Neuronal stem cell (in vitro differentiated cells): ENCODE measurements around the gene ARHGAP26.
A peak's percentile ranks its signal among the peaks of the same experiment; 100 is the strongest.

ENCODE experiments used
- DNase-seq: peaks from one replicate; pipeline ENCODE4 v3.0.0-alpha.2; 2013; ENCODE audit warnings: low spot score
- H2AFZ ChIP-seq: one replicate; pipeline ENCODE4 v1.6.1; 2013; ENCODE audit warnings: mild to moderate bottlenecking, low read length, inconsistent platforms
- H2AK5ac ChIP-seq: 2 replicates; pipeline ENCODE4 v1.6.1; 2013; ENCODE audit warnings: low read depth, mild to moderate bottlenecking, inconsistent platforms, low read length, moderate library complexity, mixed read lengths
- H2BK120ac ChIP-seq: 2 replicates; pipeline ENCODE4 v1.6.1; 2013; ENCODE audit warnings: low read depth, mild to moderate bottlenecking, inconsistent platforms, low read length, moderate library complexity, mixed read lengths
- H2BK12ac ChIP-seq: one replicate; pipeline ENCODE4 v1.6.1; 2013; ENCODE audit warnings: low read length, inconsistent platforms
- H2BK15ac ChIP-seq: 2 replicates; pipeline ENCODE4 v1.6.1; 2013; ENCODE audit warnings: mild to moderate bottlenecking, low read length, inconsistent platforms, mixed read lengths
- H2BK5ac ChIP-seq: one replicate; pipeline ENCODE4 v1.6.1; 2013; ENCODE audit warnings: inconsistent platforms, mild to moderate bottlenecking, low read length, moderate library complexity
- H3K14ac ChIP-seq: one replicate; pipeline ENCODE4 v1.6.1; 2013; ENCODE audit warnings: low read length, inconsistent platforms
- H3K18ac ChIP-seq: 2 replicates; pipeline ENCODE4 v1.6.1; 2013; ENCODE audit warnings: low read length, inconsistent platforms
- H3K23ac ChIP-seq: 2 replicates; pipeline ENCODE4 v1.6.1; 2013; ENCODE audit warnings: low read depth, mild to moderate bottlenecking, mixed read lengths, low read length, inconsistent platforms; ENCODE audit not compliant: poor library complexity
- H3K27ac ChIP-seq: replicated peaks from 3 replicates; pipeline ENCODE4 v1.5.1; 2013; ENCODE audit warnings: low read length, inconsistent platforms
- H3K27me3 ChIP-seq, 3 experiments: 2 replicates each; pipeline ENCODE4 v1.6.1; 2013; ENCODE audit warnings: low read length in 3 of 3, mild to moderate bottlenecking in 2 of 3, inconsistent platforms in 1 of 3, low read depth in 1 of 3, mixed read lengths in 1 of 3, moderate library complexity in 1 of 3; ENCODE audit not compliant: control insufficient read depth in 3 of 3, insufficient read depth in 3 of 3
- H3K36me3 ChIP-seq, 2 donors: replicated peaks in 1 of 2; 2 replicates each; pipeline ENCODE4 v1.6.1; 2013; ENCODE audit warnings: low read length in 2 of 2; ENCODE audit not compliant: control insufficient read depth in 2 of 2, insufficient read depth in 2 of 2
- H3K4ac ChIP-seq: 2 replicates; pipeline ENCODE4 v1.6.1; 2013; ENCODE audit warnings: inconsistent platforms, mild to moderate bottlenecking, low read length, moderate library complexity
- H3K4me1 ChIP-seq, 2 donors: 1 replicate in 1 of 2; 2 replicates in 1 of 2; pipeline ENCODE4 v1.6.1; 2013; ENCODE audit warnings: low read length in 2 of 2, low read depth in 1 of 2; ENCODE audit not compliant: control insufficient read depth in 2 of 2, insufficient read depth in 1 of 2
- H3K4me2 ChIP-seq: one replicate; pipeline ENCODE4 v1.6.1; 2013; ENCODE audit warnings: mild to moderate bottlenecking, low read length, inconsistent platforms; ENCODE audit not compliant: insufficient read depth, poor library complexity, severe bottlenecking
- H3K4me3 ChIP-seq, 2 donors: 2 replicates each; pipeline ENCODE4 v1.5.1; 2013; ENCODE audit warnings: low read length in 2 of 2, mild to moderate bottlenecking in 2 of 2, inconsistent platforms in 1 of 2, moderate library complexity in 1 of 2
- H3K79me1 ChIP-seq: one replicate; pipeline ENCODE4 v1.6.1; 2013; ENCODE audit warnings: low read depth, mild to moderate bottlenecking, inconsistent platforms, low read length, moderate library complexity
- H3K9ac ChIP-seq: one replicate; pipeline ENCODE4 v1.6.1; 2013; ENCODE audit warnings: mild to moderate bottlenecking, low read depth, low read length, inconsistent platforms; ENCODE audit not compliant: poor library complexity
- H3K9me3 ChIP-seq, 2 donors: replicated peaks in 1 of 2; 2 replicates each; pipeline versions ENCODE3 to v1.6.1; 2013; ENCODE audit warnings: low read length in 2 of 2, mild to moderate bottlenecking in 2 of 2, inconsistent platforms in 1 of 2, low read depth in 1 of 2, mixed read lengths in 1 of 2, moderate library complexity in 1 of 2; ENCODE audit not compliant: control insufficient read depth in 2 of 2, insufficient read depth in 1 of 2
- H4K8ac ChIP-seq: one replicate; pipeline ENCODE4 v1.6.1; 2013; ENCODE audit warnings: low read depth, mild to moderate bottlenecking, inconsistent platforms, low read length, moderate library complexity
- H4K91ac ChIP-seq: one replicate; pipeline ENCODE4 v1.6.1; 2013; ENCODE audit warnings: low read length, low read depth, mild to moderate bottlenecking, inconsistent platforms; ENCODE audit not compliant: poor library complexity
- WGBS, 2 donors: extraction: QIAGEN DNeasy Blood & Tissue Kit; methylation state at CpG; one replicate each; pipeline ENCODE4 v1.1.7; 2013; ENCODE audit warnings: missing lambda C conversion rate in 2 of 2, mixed read lengths in 1 of 2; ENCODE audit not compliant: insufficient read length in 2 of 2, insufficient replicate concordance in 1 of 2; ENCODE audit errors: extremely low coverage in 2 of 2; 5-methylcytosine and 5-hydroxymethylcytosine counted together

Gene ARHGAP26

GRCh38 chr5:142886956-142887355 lies 116.8 kb downstream of the ARHGAP26 start:
- Histone ChIP-seq H3K18ac (no peak overlapping the region), H3K4me2 (no peak overlapping the region), H2BK5ac (no peak overlapping the region), H3K27me3 (no peaks in the 10 kb centered on the region), H4K8ac (no peak overlapping the region), H2BK15ac (no peak overlapping the region), H3K9me3 (no peaks in the 10 kb centered on the region), H3K27ac (no peak overlapping the region), H2BK120ac (no peak overlapping the region), H3K9ac (no peak overlapping the region), H3K14ac (no peak overlapping the region), H2BK12ac (no peak overlapping the region), H2AK5ac (no peak overlapping the region), H3K23ac (no peak overlapping the region), H3K4me1 (peaks cover 1 to 8% of the 10 kb centered on the region in 2 donors), H4K91ac (no peak overlapping the region), H2AFZ (no peak overlapping the region), H3K4ac (no peak overlapping the region), H3K36me3 (no peaks in the 10 kb centered on the region), H3K79me1 (no peaks in the 10 kb centered on the region), H3K4me3 (no peak overlapping the region)
- WGBS, 2 donors: no CpG with 5 or more reads among the region's 2 CpGs
- no peak for DNase-seq

- H2BK12ac ChIP-seq: no peak overlapping the region
- H3K23ac ChIP-seq: no peak overlapping the region
- no peak overlapping the region for H2BK120ac ChIP-seq
- no peak overlapping the region for H2AK5ac ChIP-seq
- H3K9ac ChIP-seq: no peak overlapping the region
- peak overlapping the region; percentile 51 for H2AFZ ChIP-seq
- no peaks in the 10 kb centered on the region for H3K27me3 ChIP-seq
- WGBS, 2 donors: no CpG with 5 or more reads among the region's 9 CpGs
- peak; percentile 46 for DNase-seq
- no peak overlapping the region for H2BK5ac ChIP-seq
- no peak overlapping the region for H3K4ac ChIP-seq
- H3K36me3 ChIP-seq: no peaks in the 10 kb centered on the region
- H3K4me2 ChIP-seq: no peak overlapping the region
- no peak overlapping the region for H4K91ac ChIP-seq
- H3K27ac ChIP-seq: no peak overlapping the region
- no peak overlapping the region for H4K8ac ChIP-seq
- H3K9me3 ChIP-seq: no peaks in the 10 kb centered on the region
- H3K79me1 ChIP-seq: no peaks in the 10 kb centered on the region
- H3K18ac ChIP-seq: no peak overlapping the region
- no peak overlapping the region for H3K14ac ChIP-seq
- no peak overlapping the region for H2BK15ac ChIP-seq
- no peak overlapping the region for H3K4me3 ChIP-seq
- peaks cover 1 to 2% of the 10 kb centered on the region in 2 donors for H3K4me1 ChIP-seq
These were observed 118.4 kb downstream of the ARHGAP26 start for GRCh38 chr5:142888469-142889085.

- H3K23ac ChIP-seq: no peak overlapping the region
- H3K18ac ChIP-seq: no peak overlapping the region
- H3K36me3 ChIP-seq: peaks cover 0 to 1% of the 10 kb centered on the region in 2 donors
- no peak overlapping the region for H3K9ac ChIP-seq
- no peak overlapping the region for H2AFZ ChIP-seq
- no peak overlapping the region for H2BK5ac ChIP-seq
- H2BK12ac ChIP-seq: no peak overlapping the region
- H2BK15ac ChIP-seq: no peak overlapping the region
- no peak overlapping the region for H4K8ac ChIP-seq
- no peak overlapping the region for H2BK120ac ChIP-seq
- H3K14ac ChIP-seq: no peak overlapping the region
- no peaks in the 10 kb centered on the region for H3K79me1 ChIP-seq
- DNase-seq: no peak
- no peak overlapping the region for H3K4me2 ChIP-seq
- H3K4ac ChIP-seq: no peak overlapping the region
- no peak overlapping the region for H4K91ac ChIP-seq
- H3K27me3 ChIP-seq: no peaks in the 10 kb centered on the region
- H3K4me3 ChIP-seq: no peak overlapping the region
- H2AK5ac ChIP-seq: no peak overlapping the region
- WGBS, 2 donors: no CpG with 5 or more reads among the region's 3 CpGs
- H3K9me3 ChIP-seq: no peaks in the 10 kb centered on the region
- peaks cover 3% of the 10 kb centered on the region in 2 donors for H3K4me1 ChIP-seq
- H3K27ac ChIP-seq: no peak overlapping the region
These were observed 121.8 kb downstream of the ARHGAP26 start for GRCh38 chr5:142892021-142892420.

- H3K23ac ChIP-seq: no peak overlapping the region
- H4K91ac ChIP-seq: no peak overlapping the region
- H3K79me1 ChIP-seq: no peaks in the 10 kb centered on the region
- no peaks in the 10 kb centered on the region for H3K9me3 ChIP-seq
- H2AK5ac ChIP-seq: no peak overlapping the region
- WGBS, 2 donors: no CpG with 5 or more reads among the region's 2 CpGs
- H4K8ac ChIP-seq: no peak overlapping the region
- no peak overlapping the region for H3K4ac ChIP-seq
- H2BK5ac ChIP-seq: no peak overlapping the region
- no peak overlapping the region for H3K9ac ChIP-seq
- peaks cover 0 to 1% of the 10 kb centered on the region in 2 donors for H3K36me3 ChIP-seq
- no peak overlapping the region for H2BK15ac ChIP-seq
- H3K4me3 ChIP-seq: no peak overlapping the region
- no peak overlapping the region for H2BK120ac ChIP-seq
- H3K4me2 ChIP-seq: no peak overlapping the region
- H3K27me3 ChIP-seq: no peaks in the 10 kb centered on the region
- H3K18ac ChIP-seq: no peak overlapping the region
- H2AFZ ChIP-seq: no peak overlapping the region
- H3K14ac ChIP-seq: no peak overlapping the region
- no peak for DNase-seq
- H2BK12ac ChIP-seq: no peak overlapping the region
- H3K27ac ChIP-seq: no peak overlapping the region
- H3K4me1 ChIP-seq: peaks cover 3% of the 10 kb centered on the region in 2 donors
These were observed 124.1 kb downstream of the ARHGAP26 start for GRCh38 chr5:142894315-142894714.
